Measurements from ENCODE around the gene PTTG1. TPM values are rescaled to one million over a fixed set of nuclear protein-coding genes. Genes with fewer than 3 reads are reported as not detected.

The PTTG1 gene
- total and polyA plus RNA-seq, 2 of the 8 experiments (the other 6 are each of a cell fraction or from before 2014, with no cell fraction given), result 240 to 478 TPM

GRCh38 chr5:160436017-160436416 lies 14.4 kb downstream of the PTTG1 start:
- Histone ChIP-seq H3K56ac (replicated peaks; ENCODE audit: insufficient read length, low read depth, low read length) (no peak overlapping the region), H3K79me2 (ENCODE audit: control insufficient read depth in 1 of 2, insufficient read depth in 2 of 2, low read length in 2 of 2) (no peaks in the 10 kb centered on the region), H3K27ac (ENCODE audit: low read depth, low read length) (no peak overlapping the region), H2BK5ac (ENCODE audit: low read depth, low read length) (no peak overlapping the region), H3K4me3 (ENCODE audit: extremely low read depth in 1 of 4, insufficient read depth in 2 of 4, low read depth in 3 of 4, low read length in 4 of 4) (no peak overlapping the region), H3K9me3 (ENCODE audit: insufficient read depth in 2 of 2, low read depth in 1 of 2, low read length in 1 of 2) (no peaks in the 10 kb centered on the region), H2BK12ac (ENCODE audit: low read depth, low read length) (no peak overlapping the region), H3K23ac (ENCODE audit: insufficient read length) (no peak overlapping the region), H3K79me1 (ENCODE audit: low read depth, low read length) (no peaks in the 10 kb centered on the region), H3K9ac (replicated peaks in 1 of 4; ENCODE audit: extremely low read depth in 1 of 4, low read depth in 3 of 4, low read length in 3 of 4) (no peak overlapping the region), H2BK15ac (ENCODE audit: low read length) (no peak overlapping the region), H4K8ac (ENCODE audit: extremely low read depth, insufficient read depth, low read length) (no peak overlapping the region), H2BK120ac (replicated peaks; ENCODE audit: low read depth, low read length) (no peak overlapping the region), H3K18ac (ENCODE audit: extremely low read depth, low read length) (no peak overlapping the region), H2AFZ (ENCODE audit: low read length) (no peak overlapping the region), H3K27me3 (replicated peaks in 1 of 4; ENCODE audit: control insufficient read depth in 3 of 4, extremely low read depth in 1 of 4, insufficient read depth in 3 of 4, low read length in 3 of 4) (no peaks in the 10 kb centered on the region), H3K4ac (replicated peaks; ENCODE audit: insufficient read length, low read depth, low read length) (no peak overlapping the region), H4K20me1 (replicated peaks in 1 of 2; ENCODE audit: control insufficient read depth in 1 of 2, insufficient read depth in 2 of 2, low read length in 2 of 2) (no peaks in the 10 kb centered on the region), H3K4me2 (ENCODE audit: insufficient read depth in 1 of 2, low read depth in 2 of 2, low read length in 2 of 2) (no peak overlapping the region), H4K91ac (replicated peaks; ENCODE audit: insufficient read length, low read length) (no peak overlapping the region), H2BK20ac (ENCODE audit: low read length) (no peak overlapping the region), H3K4me1 (replicated peaks in 1 of 4; ENCODE audit: control insufficient read depth in 3 of 4, insufficient read depth in 4 of 4, low read length in 3 of 4) (no peaks in the 10 kb centered on the region; a peak in 1 of 7 replicates), H4K5ac (ENCODE audit: insufficient read length, low read depth, low read length) (no peak overlapping the region), H3K14ac (ENCODE audit: insufficient read length) (no peak overlapping the region), H3K36me3 (ENCODE audit: control insufficient read depth in 2 of 4, insufficient read depth in 4 of 4, low read length in 3 of 4) (no peaks in the 10 kb centered on the region), H3K23me2 (ENCODE audit: low read depth, low read length) (no peaks in the 10 kb centered on the region; the same call in 1 of the 2 replicates), H2AK5ac (ENCODE audit: low read depth, low read length) (no peak overlapping the region)
- no peak for TF ChIP-seq CBX8 (IDR thresholded peaks at IDR 0.05; ENCODE audit: borderline replicate concordance, low read depth, low read length)
- TF ChIP-seq SAP30 (IDR thresholded peaks at IDR 0.05; ENCODE audit: insufficient read depth, insufficient replicate concordance, low read length), result no peak
- TF ChIP-seq RXRA (IDR thresholded peaks at IDR 0.05; ENCODE audit: insufficient read depth, low read depth, low read length), result no peak
- no peak for TF ChIP-seq USF2 (IDR thresholded peaks at IDR 0.05; ENCODE audit: low read length)
- DNase-seq (ENCODE audit: low read depth in 1 of 2, low spot score in 2 of 2) (no peak), FAIRE-seq (no peak)
- WGBS, 2 experiments (ENCODE audit: extremely low coverage in 1 of 2, insufficient coverage in 1 of 2, insufficient read length in 1 of 2, insufficient replicate concordance in 2 of 2, low coverage in 1 of 2, low lambda C conversion rate in 2 of 2, missing lambda C conversion rate in 1 of 2), result 93% methylated on average over 4 of the region's 4 CpGs; no CpG with 5 or more reads in 1 of the 2 experiments
- ChIA-PET CTCF (ENCODE audit: partially characterized antibody) (interaction anchor here (0.6 to 1.2 kb wide), 6 partner anchors 10 to 414 kb away, joined by 3 to 4 read pairs (median 3); no protein-coding TSS in a partner anchor), POLR2A (ENCODE audit: partially characterized antibody) (interaction anchor here (0.7 to 1.9 kb wide), 2 partner anchors 13 to 14 kb away, joined by 3 to 6 read pairs; partner anchors contain the start of gene PTTG1)
